HFFc6 (cell line): ENCODE data around the gene TTC23L. TPM values are rescaled to one million over a fixed set of nuclear protein-coding genes. Genes with fewer than 3 reads are reported as not detected.

Source experiments
- DNase-seq: peaks from one replicate; pipeline ENCODE4 v3.0.0-alpha.2; 2018
- H3K27ac Mint-ChIP-seq: 2 replicates; pipeline ENCODE4 v1.8.0; 2020; ENCODE audit warnings: mild to moderate bottlenecking, mixed read lengths
- H3K27me3 Mint-ChIP-seq: 2 replicates; pipeline ENCODE4 v1.8.0; 2021; ENCODE audit warnings: mild to moderate bottlenecking, moderate library complexity, mixed read lengths; ENCODE audit not compliant: insufficient read depth
- H3K36me3 Mint-ChIP-seq: 2 replicates; pipeline ENCODE4 v1.8.0; 2021; ENCODE audit warnings: low read depth, mixed read lengths
- H3K4me1 Mint-ChIP-seq: 2 replicates; pipeline ENCODE4 v1.8.0; 2020; ENCODE audit warnings: low read depth, mixed read lengths
- H3K4me3 Mint-ChIP-seq: 2 replicates; pipeline ENCODE4 v1.8.0; 2020; ENCODE audit warnings: mild to moderate bottlenecking, moderate library complexity, mixed read lengths
- H3K9me3 Mint-ChIP-seq: 2 replicates; pipeline ENCODE4 v1.8.0; 2020; ENCODE audit warnings: mild to moderate bottlenecking, mixed read lengths
- total RNA-seq, 6 experiments: library from RNA; stranded (reverse); fragmentation: NEBNext Ultra II Directional; extraction: Animal tissue kit (Norgen Biotek cat#: 25700); gene quantifications; 2 replicates in 1 of 6; 3 replicates in 5 of 6; pipeline ENCODE4 v1.2.3, GENCODE V29; 2021
- TF ChIP-seq, protein P1 (sequence below): fragments of 200-600 bp; sonication (generic); IDR thresholded peaks from 2 replicates; pipeline ENCODE4 v1.5.0; 2021; ENCODE audit warnings: antibody characterized with exemption, mild to moderate bottlenecking

TTC23L gene
- total RNA-seq, 6 experiments from 2014 or later, result not detected

DNA sequence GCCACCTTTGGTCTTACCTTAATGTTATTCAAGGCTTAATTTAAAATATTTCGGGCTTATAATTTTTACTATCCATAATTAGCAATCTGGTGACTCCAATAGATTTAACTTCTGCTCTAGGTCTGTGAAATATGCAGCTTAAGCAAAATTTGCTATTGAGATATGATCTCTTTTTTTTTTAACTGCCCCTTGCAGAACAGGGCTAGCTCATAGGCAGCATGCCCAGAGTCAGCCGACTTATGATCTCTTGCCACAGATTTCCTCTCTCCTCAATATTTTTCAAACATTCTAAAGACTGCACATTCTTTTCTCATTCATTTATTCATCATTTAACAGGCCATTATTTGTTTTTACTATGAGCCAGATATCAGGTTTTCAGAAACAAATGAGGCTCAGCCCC lies 4.5 kb downstream of the TTC23L start:
- no peak for DNase-seq
- Mint-ChIP-seq H3K27ac (no peak overlapping the region), H3K27me3 (no peaks in the 10 kb centered on the region; the same call in 1 of the 2 replicates), H3K4me1 (peaks cover 24% of the 10 kb centered on the region), H3K36me3 (no peaks in the 10 kb centered on the region), H3K4me3 (no peak overlapping the region), H3K9me3 (no peaks in the 10 kb centered on the region; the same call in 1 of the 2 replicates)
- TF ChIP-seq, protein P1, sequence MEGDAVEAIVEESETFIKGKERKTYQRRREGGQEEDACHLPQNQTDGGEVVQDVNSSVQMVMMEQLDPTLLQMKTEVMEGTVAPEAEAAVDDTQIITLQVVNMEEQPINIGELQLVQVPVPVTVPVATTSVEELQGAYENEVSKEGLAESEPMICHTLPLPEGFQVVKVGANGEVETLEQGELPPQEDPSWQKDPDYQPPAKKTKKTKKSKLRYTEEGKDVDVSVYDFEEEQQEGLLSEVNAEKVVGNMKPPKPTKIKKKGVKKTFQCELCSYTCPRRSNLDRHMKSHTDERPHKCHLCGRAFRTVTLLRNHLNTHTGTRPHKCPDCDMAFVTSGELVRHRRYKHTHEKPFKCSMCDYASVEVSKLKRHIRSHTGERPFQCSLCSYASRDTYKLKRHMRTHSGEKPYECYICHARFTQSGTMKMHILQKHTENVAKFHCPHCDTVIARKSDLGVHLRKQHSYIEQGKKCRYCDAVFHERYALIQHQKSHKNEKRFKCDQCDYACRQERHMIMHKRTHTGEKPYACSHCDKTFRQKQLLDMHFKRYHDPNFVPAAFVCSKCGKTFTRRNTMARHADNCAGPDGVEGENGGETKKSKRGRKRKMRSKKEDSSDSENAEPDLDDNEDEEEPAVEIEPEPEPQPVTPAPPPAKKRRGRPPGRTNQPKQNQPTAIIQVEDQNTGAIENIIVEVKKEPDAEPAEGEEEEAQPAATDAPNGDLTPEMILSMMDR, result no peak

DNA sequence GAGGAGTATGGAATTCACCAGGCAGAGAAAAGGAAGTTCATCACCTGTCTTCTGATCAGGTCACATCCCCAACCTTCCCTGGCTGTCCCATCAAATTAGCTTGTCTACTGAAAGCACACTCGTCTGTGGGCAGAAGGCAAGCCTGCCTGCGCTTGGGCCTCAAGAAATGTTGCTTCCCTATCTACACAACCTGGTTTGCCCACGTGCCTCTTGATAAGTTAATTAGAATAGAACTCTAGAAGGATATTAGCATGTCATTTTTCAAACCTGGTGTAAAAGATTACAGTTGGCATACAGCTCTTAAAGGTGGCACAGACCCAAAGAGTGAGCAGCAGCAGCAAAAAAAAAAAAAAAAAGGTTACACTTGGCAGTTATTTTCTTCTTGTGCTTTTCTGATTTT lies 5.1 kb downstream of the TTC23L start:
- DNase-seq, result no peak
- Mint-ChIP-seq H3K36me3 (no peaks in the 10 kb centered on the region), H3K4me1 (peaks cover 22% of the 10 kb centered on the region), H3K27ac (no peak overlapping the region), H3K4me3 (no peak overlapping the region), H3K9me3 (no peaks in the 10 kb centered on the region; the same call in 1 of the 2 replicates), H3K27me3 (no peaks in the 10 kb centered on the region; the same call in 1 of the 2 replicates)
- TF ChIP-seq, protein P1, result no peak

DNA sequence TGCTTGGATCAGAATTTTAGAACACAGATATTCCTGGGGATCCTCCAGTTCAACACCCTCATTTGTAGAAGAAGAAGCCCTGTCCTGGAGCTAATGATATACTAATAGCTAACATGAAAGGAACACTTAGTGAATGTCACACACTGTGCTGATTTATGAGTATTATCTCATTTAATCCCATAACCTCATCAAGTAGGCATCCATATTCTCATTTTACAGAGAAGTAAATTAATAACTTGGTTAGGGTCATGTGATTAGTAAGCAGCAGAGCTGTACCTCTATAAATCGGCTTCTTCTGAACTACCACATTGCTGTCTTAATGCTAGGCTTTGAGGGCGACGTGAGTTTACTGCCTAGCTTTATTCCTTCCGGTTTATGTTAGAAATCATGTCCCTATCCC lies 6.0 kb downstream of the TTC23L start:
- Mint-ChIP-seq H3K4me1 (peaks cover 24% of the 10 kb centered on the region), H3K27ac (no peak overlapping the region), H3K36me3 (no peaks in the 10 kb centered on the region), H3K27me3 (peaks cover 1% of the 10 kb centered on the region), H3K9me3 (no peaks in the 10 kb centered on the region; the same call in 1 of the 2 replicates), H3K4me3 (no peak overlapping the region)
- DNase-seq, result no peak
- TF ChIP-seq, protein P1, result no peak

DNA sequence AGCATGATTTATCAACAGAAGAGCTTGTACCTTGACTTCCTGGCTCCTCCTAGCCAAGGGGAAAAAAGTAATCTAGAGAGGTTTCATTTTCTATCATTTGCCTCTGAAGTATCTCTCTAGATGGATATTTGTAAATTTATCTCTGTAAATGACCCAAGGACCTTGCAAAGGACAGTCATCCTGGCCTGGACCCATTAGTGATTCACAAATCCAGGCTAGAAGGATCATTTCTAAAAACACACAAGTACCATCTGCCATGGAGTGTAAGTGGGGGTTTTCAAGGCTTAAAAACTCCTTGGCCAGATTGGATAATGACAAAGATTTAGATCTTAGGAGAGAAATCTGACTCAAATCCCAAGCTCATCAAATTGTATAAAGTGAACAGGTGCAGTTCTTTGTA lies 8.1 kb downstream of the TTC23L start:
- Mint-ChIP-seq H3K4me3 (no peak overlapping the region), H3K27ac (no peak overlapping the region; the same call in 1 of the 2 replicates), H3K9me3 (no peaks in the 10 kb centered on the region; the same call in 1 of the 2 replicates), H3K27me3 (peaks cover 1% of the 10 kb centered on the region), H3K36me3 (no peaks in the 10 kb centered on the region), H3K4me1 (peaks cover 24% of the 10 kb centered on the region)
- TF ChIP-seq, protein P1, result no peak
- DNase-seq, result no peak

DNA sequence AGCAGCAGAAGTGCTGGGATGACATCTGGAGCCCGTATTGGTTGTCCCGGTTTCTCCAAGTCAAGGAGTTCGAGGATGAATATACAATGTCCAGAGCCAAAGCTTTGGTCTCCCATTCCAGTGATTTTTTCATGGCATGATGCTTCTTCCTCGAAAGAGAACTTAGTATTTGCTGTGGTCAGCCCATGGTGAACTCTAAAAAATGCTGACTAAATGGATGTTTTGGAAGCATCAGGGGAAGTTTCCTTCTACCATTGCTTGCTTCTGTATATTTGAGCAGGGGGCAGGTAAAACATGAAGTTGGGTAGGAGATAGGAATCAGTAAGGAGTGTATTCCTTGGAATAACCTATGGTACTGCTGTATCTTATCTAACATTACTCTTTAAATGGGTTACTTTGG lies 8.6 kb downstream of the TTC23L start:
- Mint-ChIP-seq H3K4me3 (no peak overlapping the region), H3K9me3 (no peaks in the 10 kb centered on the region; the same call in 1 of the 2 replicates), H3K4me1 (peaks cover 26% of the 10 kb centered on the region), H3K27me3 (peaks cover 1% of the 10 kb centered on the region), H3K36me3 (no peaks in the 10 kb centered on the region), H3K27ac (no peak overlapping the region)
- DNase-seq, result no peak
- TF ChIP-seq, protein P1, result no peak

DNA sequence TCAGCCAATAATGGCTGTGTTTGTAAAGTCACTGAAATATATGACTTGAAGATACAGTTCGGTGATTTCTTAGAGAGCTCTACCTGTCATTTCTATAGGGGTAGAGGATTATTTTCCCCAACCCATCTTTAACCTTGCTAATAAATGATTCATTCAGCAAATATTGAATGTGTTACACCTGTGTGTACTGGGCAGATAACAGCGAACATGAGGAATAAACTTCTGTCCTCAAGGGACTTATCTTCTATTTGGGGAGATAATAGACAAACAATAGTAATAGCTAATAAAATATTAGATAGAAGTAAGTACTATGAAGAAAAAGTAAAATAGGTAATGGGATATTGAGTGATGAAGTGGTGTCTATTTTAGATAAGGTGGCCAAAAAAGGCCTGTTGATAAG lies 9.3 kb downstream of the TTC23L start:
- TF ChIP-seq, protein P1, result no peak
- peaks cover 32% of the 10 kb centered on the region for H3K4me1 Mint-ChIP-seq
- no peaks in the 10 kb centered on the region for H3K36me3 Mint-ChIP-seq

More for the DNA sequence above, 9.3 kb downstream of the TTC23L start:
- Mint-ChIP-seq H3K9me3 (no peaks in the 10 kb centered on the region; the same call in 1 of the 2 replicates), H3K4me3 (no peak overlapping the region), H3K27ac (no peak overlapping the region), H3K27me3 (peaks cover 3% of the 10 kb centered on the region)
- DNase-seq, result no peak
